Endothelial cell (in vitro differentiated cells): ENCODE results near the gene SLC16A11. TPM values are rescaled to one million over a fixed set of nuclear protein-coding genes. Genes with fewer than 3 reads are reported as not detected.

Experiments used
- DNase-seq: peaks from one replicate; pipeline ENCODE4 v3.0.0; 2021; ENCODE audit warnings: low spot score
- H3K27ac Mint-ChIP-seq: one replicate; pipeline ENCODE4 v1.8.0; 2021; ENCODE audit warnings: mixed read lengths, inconsistent platforms; ENCODE audit not compliant: unreplicated experiment
- H3K27me3 Mint-ChIP-seq: one replicate; pipeline ENCODE4 v1.8.0; 2021; ENCODE audit warnings: mild to moderate bottlenecking, moderate library complexity, mixed read lengths, inconsistent platforms; ENCODE audit not compliant: unreplicated experiment
- H3K36me3 Mint-ChIP-seq: one replicate; pipeline ENCODE4 v1.8.0; 2021; ENCODE audit warnings: mild to moderate bottlenecking, low read depth, mixed read lengths, inconsistent platforms; ENCODE audit not compliant: unreplicated experiment
- H3K4me1 Mint-ChIP-seq: one replicate; pipeline ENCODE4 v1.8.0; 2021; ENCODE audit warnings: mild to moderate bottlenecking, mixed read lengths, inconsistent platforms; ENCODE audit not compliant: unreplicated experiment
- H3K4me3 Mint-ChIP-seq: one replicate; pipeline ENCODE4 v1.8.0; 2021; ENCODE audit warnings: mild to moderate bottlenecking, mixed read lengths, inconsistent platforms; ENCODE audit not compliant: unreplicated experiment
- H3K9me3 Mint-ChIP-seq: one replicate; pipeline ENCODE4 v1.8.0; 2021; ENCODE audit warnings: mixed read lengths, inconsistent platforms; ENCODE audit not compliant: unreplicated experiment
- total RNA-seq: library from RNA; stranded (reverse); fragmentation: NEBNext Ultra II Directional; extraction: Animal tissue kit (Norgen Biotek cat#: 25700); gene quantifications from one replicate; pipeline ENCODE4 v1.2.1, GENCODE V29; 2021; ENCODE audit not compliant: unreplicated experiment
- TF ChIP-seq, protein P1 (sequence below): fragments of 200-600 bp; sonication (generic); IDR thresholded peaks from one replicate; pipeline ENCODE4 v1.5.0; 2021; ENCODE audit warnings: antibody characterized with exemption; ENCODE audit not compliant: unreplicated experiment

Gene SLC16A11
- total RNA-seq, 1 donor from 2014 or later, result 0.33 TPM

GRCh38 chr17:7001318-7001961 is 42.5 kb downstream of the SLC16A11 start:
- Mint-ChIP-seq H3K36me3 (peaks cover 34% of the 10 kb centered on the region), H3K4me3 (peak overlapping the region; percentile 68), H3K4me1 (no peaks in the 10 kb centered on the region), H3K9me3 (no peaks in the 10 kb centered on the region), H3K27ac (no peak overlapping the region), H3K27me3 (peaks cover 8% of the 10 kb centered on the region)
- TF ChIP-seq, protein P1, sequence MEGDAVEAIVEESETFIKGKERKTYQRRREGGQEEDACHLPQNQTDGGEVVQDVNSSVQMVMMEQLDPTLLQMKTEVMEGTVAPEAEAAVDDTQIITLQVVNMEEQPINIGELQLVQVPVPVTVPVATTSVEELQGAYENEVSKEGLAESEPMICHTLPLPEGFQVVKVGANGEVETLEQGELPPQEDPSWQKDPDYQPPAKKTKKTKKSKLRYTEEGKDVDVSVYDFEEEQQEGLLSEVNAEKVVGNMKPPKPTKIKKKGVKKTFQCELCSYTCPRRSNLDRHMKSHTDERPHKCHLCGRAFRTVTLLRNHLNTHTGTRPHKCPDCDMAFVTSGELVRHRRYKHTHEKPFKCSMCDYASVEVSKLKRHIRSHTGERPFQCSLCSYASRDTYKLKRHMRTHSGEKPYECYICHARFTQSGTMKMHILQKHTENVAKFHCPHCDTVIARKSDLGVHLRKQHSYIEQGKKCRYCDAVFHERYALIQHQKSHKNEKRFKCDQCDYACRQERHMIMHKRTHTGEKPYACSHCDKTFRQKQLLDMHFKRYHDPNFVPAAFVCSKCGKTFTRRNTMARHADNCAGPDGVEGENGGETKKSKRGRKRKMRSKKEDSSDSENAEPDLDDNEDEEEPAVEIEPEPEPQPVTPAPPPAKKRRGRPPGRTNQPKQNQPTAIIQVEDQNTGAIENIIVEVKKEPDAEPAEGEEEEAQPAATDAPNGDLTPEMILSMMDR, result peak; percentile 83
- DNase-seq, result peak; percentile 69

GRCh38 chr17:6998855-6999508 is 44.9 kb downstream of the SLC16A11 start:
- no peak overlapping the region for H3K4me3 Mint-ChIP-seq
- H3K27ac Mint-ChIP-seq, result no peak overlapping the region
- TF ChIP-seq, protein P1, result no peak
- DNase-seq, result no peak
- peaks cover 8% of the 10 kb centered on the region for H3K27me3 Mint-ChIP-seq
- peaks cover 41% of the 10 kb centered on the region for H3K36me3 Mint-ChIP-seq
- H3K9me3 Mint-ChIP-seq, result no peaks in the 10 kb centered on the region
- peaks cover 9% of the 10 kb centered on the region for H3K4me1 Mint-ChIP-seq

GRCh38 chr17:6997171-6997570 is 46.7 kb downstream of the SLC16A11 start:
- Mint-ChIP-seq H3K36me3 (peaks cover 41% of the 10 kb centered on the region), H3K4me1 (peaks cover 11% of the 10 kb centered on the region), H3K4me3 (peak overlapping the region; percentile 65), H3K27me3 (peaks cover 8% of the 10 kb centered on the region), H3K27ac (no peak overlapping the region), H3K9me3 (no peaks in the 10 kb centered on the region)
- DNase-seq, result no peak
- TF ChIP-seq, protein P1, result no peak

DNA sequence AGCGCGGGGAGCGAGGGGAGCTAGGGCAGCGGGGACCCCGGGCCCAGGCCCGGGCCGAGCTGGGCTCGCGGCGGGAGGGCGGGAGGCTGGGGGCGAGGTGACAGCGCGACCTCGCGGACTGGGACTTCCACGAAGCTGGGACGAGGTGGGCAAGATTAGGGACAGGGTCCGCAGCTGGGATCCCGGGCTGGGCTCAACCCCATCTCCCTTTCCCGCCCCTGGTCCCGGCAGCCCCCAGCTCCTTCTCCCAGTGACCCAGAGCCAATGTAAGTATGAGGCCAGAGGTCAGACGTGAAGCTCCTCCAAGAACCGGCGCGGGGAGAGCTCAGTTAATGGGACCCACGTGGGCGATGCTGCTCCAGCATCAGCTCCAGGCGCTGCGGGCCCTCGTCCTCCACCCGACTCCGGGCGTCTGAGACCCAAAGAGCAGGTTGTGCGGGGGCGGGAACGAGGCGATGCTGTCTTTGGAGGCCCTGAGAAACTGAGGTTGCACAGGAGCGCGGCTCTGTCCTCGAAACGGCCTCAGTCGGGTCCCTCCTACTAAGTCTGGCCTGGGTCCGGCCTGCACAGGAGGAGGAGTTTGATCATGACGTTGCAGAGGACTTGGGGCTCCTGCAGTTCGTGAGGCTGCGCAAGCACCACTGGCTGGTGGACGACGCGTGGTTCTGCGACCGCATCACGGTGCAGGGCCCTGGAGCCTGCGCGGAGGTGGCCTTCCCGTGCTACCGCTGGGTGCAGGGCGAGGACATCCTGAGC is 47.5 kb downstream of the SLC16A11 start:
- H3K36me3 Mint-ChIP-seq, result peaks cover 39% of the 10 kb centered on the region

More for the DNA sequence above, 47.5 kb downstream of the SLC16A11 start:
- Mint-ChIP-seq H3K4me1 (peaks cover 11% of the 10 kb centered on the region), H3K27ac (no peak overlapping the region), H3K27me3 (peaks cover 9% of the 10 kb centered on the region), H3K4me3 (no peak overlapping the region), H3K9me3 (no peaks in the 10 kb centered on the region)
- no peak for DNase-seq
- TF ChIP-seq, protein P1, result no peak
